Karpas-422 (cell line): ENCODE results near the gene GALNT2. TPM values are rescaled to one million over a fixed set of nuclear protein-coding genes. Genes with fewer than 3 reads are reported as not detected.

Experiments
- DNase-seq: peaks from one replicate; pipeline ENCODE4 v3.0.0-alpha.2; 2015
- H2AFZ ChIP-seq: fragments of 200-600 bp; sonication (generic); 2 replicates; pipeline ENCODE4 v1.6.1; 2014; ENCODE audit warnings: antibody characterized with exemption, low read length, mixed read lengths
- H3K27ac ChIP-seq: fragments of 200-600 bp; sonication (generic); 2 replicates; pipeline ENCODE4 v1.5.1; 2014; ENCODE audit warnings: mild to moderate bottlenecking, low read length, moderate library complexity
- H3K27me3 ChIP-seq: fragments of 200-600 bp; sonication (generic); 2 replicates; pipeline ENCODE4 v1.6.1; 2014; ENCODE audit warnings: low read length, mixed read lengths
- H3K36me3 ChIP-seq: fragments of 200-600 bp; sonication (generic); 2 replicates; pipeline ENCODE4 v1.6.1; 2014; ENCODE audit warnings: low read length, mixed read lengths; ENCODE audit not compliant: insufficient read depth
- H3K4me1 ChIP-seq: fragments of 200-600 bp; sonication (generic); 2 replicates; pipeline ENCODE4 v1.6.1; 2014; ENCODE audit warnings: mild to moderate bottlenecking, low read length, mixed read lengths
- H3K4me2 ChIP-seq: fragments of 200-600 bp; sonication (generic); 2 replicates; pipeline ENCODE4 v1.6.1; 2014; ENCODE audit warnings: low read length, low read depth, mild to moderate bottlenecking; ENCODE audit not compliant: poor library complexity, severe bottlenecking
- H3K4me3 ChIP-seq: fragments of 200-600 bp; sonication (generic); 2 replicates; pipeline ENCODE4 v1.5.1; 2014; ENCODE audit warnings: mild to moderate bottlenecking, antibody characterized with exemption, low read length, mixed read lengths
- H3K79me2 ChIP-seq: fragments of 200-600 bp; sonication (generic); 2 replicates; pipeline ENCODE4 v1.6.1; 2014; ENCODE audit warnings: mild to moderate bottlenecking, low read length, mixed read lengths
- H3K9ac ChIP-seq: fragments of 200-600 bp; sonication (generic); 2 replicates; pipeline ENCODE4 v1.6.0; 2014; ENCODE audit warnings: low read length
- H3K9me2 ChIP-seq: fragments of 200-600 bp; sonication (generic), shearing (Covaris generic); replicated peaks from 2 replicates; pipeline ENCODE4 v1.6.0; 2014; ENCODE audit warnings: mild to moderate bottlenecking, low read length, moderate library complexity; ENCODE audit not compliant: insufficient read depth
- H3K9me3 ChIP-seq: fragments of 300-700, 200-600 bp; sonication (generic); 2 replicates; pipeline ENCODE4 v1.6.1; 2014; ENCODE audit warnings: low read length, mixed read lengths
- H4K20me1 ChIP-seq: fragments of 200-600 bp; sonication (generic); 2 replicates; pipeline ENCODE4 v1.6.1; 2014; ENCODE audit warnings: mild to moderate bottlenecking, antibody characterized with exemption, low read length, low read depth; ENCODE audit not compliant: insufficient read depth
- total RNA-seq: library from RNA; depleted of rRNA; stranded (reverse); fragments of >200 nt; shearing (Covaris generic); gene quantifications from 2 replicates; pipeline ENCODE4 v1.2.3, GENCODE V29; 2014; ENCODE audit warnings: low replicate concordance

GALNT2 gene
- total RNA-seq, 1 experiment from 2014 or later = 2.7 TPM

DNA sequence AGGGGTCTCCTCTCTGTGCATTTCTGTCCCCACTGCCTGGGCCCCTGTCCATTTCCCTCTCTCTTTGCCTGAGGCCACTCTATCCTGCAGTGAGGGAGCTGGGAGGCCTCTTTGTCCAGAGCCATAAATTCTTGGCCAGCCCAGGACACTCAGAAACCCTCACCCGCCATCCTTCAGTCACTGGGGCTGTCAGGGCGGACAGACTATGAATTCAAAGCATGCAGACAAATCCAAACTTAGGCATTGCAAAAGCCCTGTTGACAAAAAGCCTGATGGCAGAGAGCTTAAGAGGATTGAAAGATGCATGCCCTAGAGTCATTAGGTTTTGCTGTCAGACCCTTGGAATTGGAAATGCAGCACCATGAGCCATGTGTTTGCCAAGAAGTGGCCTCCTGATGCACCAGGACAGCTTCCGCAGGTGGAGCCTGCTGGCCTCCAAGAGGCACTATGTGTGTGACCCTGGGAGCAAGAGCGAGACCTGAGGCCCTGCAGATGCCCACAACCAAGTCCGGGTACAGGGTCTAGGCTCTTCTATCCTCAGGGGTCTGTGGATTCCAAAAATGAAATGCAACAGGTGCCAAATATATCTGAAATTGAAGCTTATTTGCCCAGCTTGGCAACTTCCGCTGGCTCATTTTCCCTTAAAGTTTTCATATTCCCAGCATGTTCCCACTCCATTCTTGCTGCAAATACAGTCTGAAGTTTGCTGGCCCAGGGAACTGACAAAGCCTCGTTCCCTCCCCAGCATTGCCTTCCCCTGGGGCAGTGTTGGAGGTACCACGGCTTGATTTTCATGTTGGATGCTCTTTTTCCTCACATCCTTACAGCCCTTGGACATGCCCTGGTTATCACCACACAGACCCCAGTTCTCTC is 181.2 kb downstream of the GALNT2 start:
- Histone ChIP-seq H3K79me2 (no peaks in the 10 kb centered on the region), H2AFZ (no peak overlapping the region), H3K9me3 (no peaks in the 10 kb centered on the region), H3K9me2 (no peaks in the 10 kb centered on the region), H3K27me3 (no peaks in the 10 kb centered on the region), H4K20me1 (no peaks in the 10 kb centered on the region), H3K4me2 (no peak overlapping the region), H3K27ac (no peak overlapping the region), H3K36me3 (no peaks in the 10 kb centered on the region), H3K4me1 (no peaks in the 10 kb centered on the region), H3K9ac (no peak overlapping the region), H3K4me3 (no peak overlapping the region)
- DNase-seq = no peak

DNA sequence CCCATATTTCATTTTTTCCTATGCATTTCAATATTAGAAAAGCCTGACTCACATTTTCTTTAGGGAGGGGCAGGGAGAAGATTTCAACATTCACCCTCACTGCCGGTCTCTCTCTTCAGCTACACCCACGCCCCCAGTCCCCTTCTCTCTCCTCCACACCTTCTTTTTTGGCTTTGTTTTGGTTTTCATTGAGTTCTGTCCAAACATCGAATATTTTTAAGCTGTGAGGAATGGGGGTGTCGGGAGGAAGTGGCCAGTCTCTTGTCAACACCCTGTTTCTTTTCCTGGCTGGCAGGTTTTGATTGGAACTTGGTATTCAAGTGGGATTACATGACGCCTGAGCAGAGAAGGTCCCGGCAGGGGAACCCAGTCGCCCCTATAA is 181.8 kb downstream of the GALNT2 start:
- H3K27me3 ChIP-seq = no peaks in the 10 kb centered on the region
- no peak for DNase-seq
- no peaks in the 10 kb centered on the region for H3K9me3 ChIP-seq
- H3K4me2 ChIP-seq = no peak overlapping the region
- no peaks in the 10 kb centered on the region for H3K4me1 ChIP-seq
- no peaks in the 10 kb centered on the region for H3K36me3 ChIP-seq
- no peaks in the 10 kb centered on the region for H3K79me2 ChIP-seq
- H3K9ac ChIP-seq = no peak overlapping the region
- H3K4me3 ChIP-seq = no peak overlapping the region
- no peak overlapping the region for H3K27ac ChIP-seq
- no peaks in the 10 kb centered on the region for H3K9me2 ChIP-seq
- no peak overlapping the region for H2AFZ ChIP-seq
- H4K20me1 ChIP-seq = no peaks in the 10 kb centered on the region

DNA sequence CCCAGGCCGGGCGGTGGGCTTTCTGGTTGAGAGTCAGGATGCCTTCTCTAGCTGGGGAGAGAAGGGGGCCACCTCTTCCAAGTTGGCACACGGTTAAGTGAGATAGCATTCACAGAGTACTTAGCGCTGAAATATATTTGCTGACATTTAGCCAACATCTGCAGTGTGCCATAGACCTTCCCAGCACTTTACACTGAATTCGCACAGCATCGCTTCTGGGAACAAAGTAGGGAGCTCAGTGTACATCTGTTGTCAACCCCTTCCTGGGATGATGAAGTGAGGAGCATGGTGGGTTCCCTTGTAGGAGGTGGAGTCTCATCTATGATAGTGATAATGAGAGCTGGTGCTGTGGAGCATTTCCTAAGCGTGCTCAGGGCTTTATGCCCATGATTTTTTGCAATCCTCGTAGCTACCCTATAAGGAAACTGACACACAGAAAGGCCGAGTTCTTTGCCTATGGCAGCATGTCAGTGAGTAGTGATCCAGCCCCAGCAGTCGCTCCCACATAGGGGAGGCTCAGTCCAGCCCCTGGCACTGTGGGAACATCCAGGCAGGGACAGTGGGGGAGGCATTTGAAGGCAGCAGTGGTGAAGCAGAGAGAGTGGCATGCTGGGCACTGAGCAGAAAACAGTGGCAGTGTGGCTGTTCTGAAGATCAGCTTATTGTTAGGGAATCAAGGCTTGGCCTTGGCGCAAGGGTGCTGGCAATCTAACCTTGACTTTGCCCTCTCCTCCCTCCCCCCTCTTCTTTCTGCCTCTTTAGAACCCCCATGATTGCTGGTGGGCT is 182.8 kb downstream of the GALNT2 start:
- Histone ChIP-seq H2AFZ (no peak overlapping the region), H3K9ac (no peak overlapping the region), H3K9me3 (no peaks in the 10 kb centered on the region), H4K20me1 (no peaks in the 10 kb centered on the region), H3K79me2 (no peaks in the 10 kb centered on the region), H3K27me3 (no peaks in the 10 kb centered on the region), H3K4me2 (no peak overlapping the region), H3K4me3 (no peak overlapping the region), H3K9me2 (no peaks in the 10 kb centered on the region), H3K4me1 (no peaks in the 10 kb centered on the region), H3K27ac (no peak overlapping the region), H3K36me3 (no peaks in the 10 kb centered on the region)
- no peak for DNase-seq

DNA sequence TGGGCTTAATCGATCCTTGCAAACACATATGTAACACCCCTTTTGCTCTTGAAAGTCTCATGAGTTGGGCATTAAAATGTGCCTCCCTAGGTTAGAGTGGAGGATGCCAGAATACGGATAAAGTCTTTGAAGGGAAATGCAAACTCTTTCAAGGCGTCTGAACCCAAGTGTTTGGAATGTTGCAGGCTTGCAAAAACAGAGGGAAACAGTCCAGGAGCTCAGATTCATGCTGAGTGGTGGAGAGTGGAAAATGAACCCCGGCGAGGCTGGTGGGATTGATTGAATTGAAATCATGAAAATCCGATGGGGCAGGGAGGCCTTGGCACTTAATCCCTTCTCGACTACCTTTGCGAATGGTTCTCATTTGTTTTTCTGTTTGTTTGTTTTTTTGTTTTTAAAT is 183.6 kb downstream of the GALNT2 start:
- no peaks in the 10 kb centered on the region for H3K79me2 ChIP-seq
- no peaks in the 10 kb centered on the region for H3K4me1 ChIP-seq
- H3K4me2 ChIP-seq = no peak overlapping the region
- H3K9ac ChIP-seq = no peak overlapping the region
- no peaks in the 10 kb centered on the region for H3K9me2 ChIP-seq
- no peaks in the 10 kb centered on the region for H3K9me3 ChIP-seq
- no peaks in the 10 kb centered on the region for H4K20me1 ChIP-seq
- DNase-seq = no peak
- no peaks in the 10 kb centered on the region for H3K27me3 ChIP-seq
- H3K36me3 ChIP-seq = no peaks in the 10 kb centered on the region
- no peak overlapping the region for H3K27ac ChIP-seq
- no peak overlapping the region for H2AFZ ChIP-seq
- no peak overlapping the region for H3K4me3 ChIP-seq

DNA sequence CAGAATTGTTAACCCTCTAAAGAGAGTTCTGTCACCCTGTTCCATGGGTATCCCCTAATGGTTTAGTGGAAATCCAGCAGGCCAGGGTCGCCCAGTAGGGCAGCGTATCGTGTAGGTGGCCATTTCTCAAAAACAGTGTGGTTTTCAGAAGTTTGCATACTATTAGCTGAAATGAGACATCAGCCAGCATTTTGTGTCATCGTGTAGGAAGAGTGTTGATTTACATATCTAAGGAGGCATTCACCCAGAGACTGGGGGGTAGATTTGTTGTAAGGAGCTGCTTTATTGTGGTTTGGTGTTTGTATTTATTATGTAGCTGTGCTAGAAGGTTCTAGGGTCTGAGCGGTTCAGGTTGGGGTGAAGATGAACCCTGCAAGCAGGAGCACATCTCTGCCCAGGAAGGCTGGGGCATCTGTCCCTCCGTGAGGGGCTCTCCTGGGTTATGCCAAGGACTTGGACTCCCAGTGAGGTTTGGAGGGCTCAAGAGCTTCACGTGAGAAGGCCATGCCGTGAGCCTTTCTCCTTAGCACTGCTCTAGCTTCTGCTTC is 184.7 kb downstream of the GALNT2 start:
- H3K36me3 ChIP-seq = no peaks in the 10 kb centered on the region
- H3K9ac ChIP-seq = no peak overlapping the region
- no peaks in the 10 kb centered on the region for H3K79me2 ChIP-seq
- H4K20me1 ChIP-seq = no peaks in the 10 kb centered on the region
- no peaks in the 10 kb centered on the region for H3K9me2 ChIP-seq
- no peaks in the 10 kb centered on the region for H3K9me3 ChIP-seq
- H3K27me3 ChIP-seq = no peaks in the 10 kb centered on the region
- no peaks in the 10 kb centered on the region for H3K4me1 ChIP-seq
- H3K4me3 ChIP-seq = no peak overlapping the region
- no peak overlapping the region for H2AFZ ChIP-seq
- no peak for DNase-seq
- H3K27ac ChIP-seq = no peak overlapping the region
- no peak overlapping the region for H3K4me2 ChIP-seq

DNA sequence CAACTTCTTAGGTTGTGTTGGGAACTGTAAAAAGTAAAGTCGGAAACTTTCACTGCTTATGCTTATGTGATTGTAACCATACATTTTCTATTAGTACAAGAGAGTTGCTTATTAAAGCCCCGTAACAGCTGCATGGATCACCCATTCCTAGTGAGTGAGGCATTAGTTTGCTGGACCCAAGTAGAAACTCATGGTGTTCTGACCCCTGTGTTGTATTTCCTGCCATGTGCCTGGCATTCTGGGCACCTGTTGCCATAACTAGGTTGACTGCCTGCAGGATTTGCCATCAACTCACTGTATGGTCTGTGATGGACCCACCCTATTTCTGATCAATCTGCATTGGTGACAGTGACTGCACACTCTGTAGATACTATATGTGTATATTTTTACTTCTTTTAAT is 186.1 kb downstream of the GALNT2 start:
- Histone ChIP-seq H3K27me3 (no peaks in the 10 kb centered on the region), H3K9me3 (no peaks in the 10 kb centered on the region), H3K27ac (no peak overlapping the region), H3K9me2 (no peaks in the 10 kb centered on the region), H3K4me1 (no peaks in the 10 kb centered on the region), H3K4me3 (no peak overlapping the region), H3K79me2 (no peaks in the 10 kb centered on the region), H3K36me3 (no peaks in the 10 kb centered on the region), H3K9ac (no peak overlapping the region), H2AFZ (no peak overlapping the region), H3K4me2 (no peak overlapping the region), H4K20me1 (no peaks in the 10 kb centered on the region)
- no peak for DNase-seq

DNA sequence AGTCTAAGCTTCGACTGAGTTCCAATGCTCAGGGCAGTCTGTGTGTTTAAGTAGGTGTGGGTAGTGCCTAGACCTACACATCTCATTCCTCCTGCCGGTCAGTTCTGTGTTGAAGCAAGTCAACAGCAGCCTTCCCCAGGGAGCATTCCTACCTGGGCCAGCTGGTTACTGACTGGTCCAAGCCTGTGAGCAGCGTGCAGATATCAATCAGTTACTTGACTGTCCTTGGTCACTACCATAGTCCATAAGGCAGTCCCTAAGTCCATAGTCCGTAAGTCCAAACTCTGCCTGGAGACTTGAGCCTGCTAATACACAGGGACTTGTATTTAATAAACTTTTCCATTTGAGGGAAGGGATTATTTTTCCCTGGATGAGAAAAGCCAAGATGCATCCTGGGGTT is 187.2 kb downstream of the GALNT2 start:
- no peaks in the 10 kb centered on the region for H3K9me3 ChIP-seq
- H3K27ac ChIP-seq = no peak overlapping the region
- H3K9me2 ChIP-seq = no peaks in the 10 kb centered on the region

DNA sequence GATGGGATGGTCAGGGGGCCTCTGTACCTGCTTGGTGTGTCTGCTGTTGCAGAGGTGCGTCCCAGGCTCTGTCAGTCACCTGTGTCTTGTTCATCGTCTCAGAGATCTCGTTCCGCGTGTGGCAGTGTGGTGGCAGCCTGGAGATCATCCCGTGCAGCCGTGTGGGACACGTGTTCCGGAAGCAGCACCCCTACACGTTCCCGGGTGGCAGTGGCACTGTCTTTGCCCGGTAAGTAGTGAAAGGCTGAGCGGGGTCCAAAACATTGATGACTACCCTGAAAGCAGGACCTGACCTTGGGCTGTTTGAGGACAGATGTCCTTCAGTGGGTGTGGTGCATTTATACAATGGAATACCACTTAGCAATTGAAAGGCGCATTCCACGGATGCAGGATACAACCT is 188.1 kb downstream of the GALNT2 start:
- no peak overlapping the region for H3K4me2 ChIP-seq
- no peaks in the 10 kb centered on the region for H4K20me1 ChIP-seq
- H3K36me3 ChIP-seq = no peaks in the 10 kb centered on the region
- H3K9me3 ChIP-seq = no peaks in the 10 kb centered on the region
- no peak overlapping the region for H3K27ac ChIP-seq
- no peak for DNase-seq
- no peak overlapping the region for H3K9ac ChIP-seq
- no peaks in the 10 kb centered on the region for H3K9me2 ChIP-seq
- H2AFZ ChIP-seq = no peak overlapping the region
- H3K79me2 ChIP-seq = no peaks in the 10 kb centered on the region
- H3K27me3 ChIP-seq = no peaks in the 10 kb centered on the region
- H3K4me3 ChIP-seq = no peak overlapping the region
- no peaks in the 10 kb centered on the region for H3K4me1 ChIP-seq

More for the DNA sequence above, 187.2 kb downstream of the GALNT2 start:
- no peak overlapping the region for H2AFZ ChIP-seq
- H3K27me3 ChIP-seq = no peaks in the 10 kb centered on the region
- no peaks in the 10 kb centered on the region for H3K79me2 ChIP-seq
- no peak overlapping the region for H3K4me2 ChIP-seq
- H4K20me1 ChIP-seq = no peaks in the 10 kb centered on the region
- H3K4me3 ChIP-seq = no peak overlapping the region
- H3K9ac ChIP-seq = no peak overlapping the region
- H3K36me3 ChIP-seq = no peaks in the 10 kb centered on the region
- no peaks in the 10 kb centered on the region for H3K4me1 ChIP-seq
- no peak for DNase-seq
